WTC11 (cell line): Measurements from ENCODE around the gene UAP1L1. TPM values are rescaled to one million over a fixed set of nuclear protein-coding genes. Genes with fewer than 3 reads are reported as not detected.

Experiments used
- ATAC-seq: fragments of 200-7000 bp; cut with Tn5 transposase; 2 replicates; pipeline ENCODE4 v1.10.0; 2021; ENCODE audit warnings: mild to moderate bottlenecking, moderate library complexity
- CTCF ChIA-PET: fragments of 300-600 bp; sonication (Branson Sonifier 250); formaldehyde crosslinking; loops from one replicate; lab custom pipeline; 2021; ENCODE audit warnings: antibody characterized with exemption; lab: Charles Lee
- POLR2A ChIA-PET: fragments of 350-600 bp; sonication (Branson Sonifier 250); formaldehyde crosslinking; loops from one replicate; lab custom pipeline; 2021; ENCODE audit warnings: antibody characterized with exemption; lab: Charles Lee
- DNase-seq: peaks from one replicate; pipeline ENCODE4 v3.0.0; 2021; ENCODE audit warnings: low spot score
- H3K27ac Mint-ChIP-seq: 2 replicates; pipeline ENCODE4 v1.8.0; 2021; ENCODE audit warnings: mixed read lengths
- H3K27me3 Mint-ChIP-seq: 2 replicates; pipeline ENCODE4 v1.8.0; 2021; ENCODE audit warnings: low read depth, mild to moderate bottlenecking, moderate library complexity, mixed read lengths
- H3K36me3 Mint-ChIP-seq: 2 replicates; pipeline ENCODE4 v1.8.0; 2021; ENCODE audit warnings: mixed read lengths
- H3K4me1 Mint-ChIP-seq: 2 replicates; pipeline ENCODE4 v1.8.0; 2022; ENCODE audit warnings: mixed read lengths
- H3K4me3 Mint-ChIP-seq: 2 replicates; pipeline ENCODE4 v1.8.0; 2021; ENCODE audit warnings: mild to moderate bottlenecking, moderate library complexity, mixed read lengths
- H3K9me3 Mint-ChIP-seq: 2 replicates; pipeline ENCODE4 v1.8.0; 2021; ENCODE audit warnings: mixed read lengths
- AFF4 ChIP-seq: sonication (generic); formaldehyde crosslinking; IDR thresholded peaks from 2 replicates; pipeline ENCODE4 v1.8.1; 2023; ENCODE audit warnings: mild to moderate bottlenecking, missing genetic modification reagents, borderline replicate concordance
- ATF3 ChIP-seq: sonication (generic); formaldehyde crosslinking; conservative IDR thresholded peaks from 2 replicates; pipeline ENCODE4 v1.8.1; 2022; ENCODE audit warnings: mild to moderate bottlenecking, missing genetic modification reagents
- ATF6 ChIP-seq: sonication (generic); formaldehyde crosslinking; IDR thresholded peaks from 2 replicates; pipeline ENCODE4 v1.8.1; 2023; ENCODE audit warnings: mild to moderate bottlenecking, missing genetic modification reagents
- CREB1 ChIP-seq: sonication (generic); formaldehyde crosslinking; IDR thresholded peaks from 2 replicates; pipeline ENCODE4 v1.8.0; 2023; ENCODE audit warnings: mild to moderate bottlenecking, missing genetic modification reagents
- E2F1 ChIP-seq: sonication (generic); formaldehyde crosslinking; IDR thresholded peaks from 2 replicates; pipeline ENCODE4 v1.8.0; 2022; ENCODE audit warnings: mild to moderate bottlenecking, missing genetic modification reagents
- ELF4 ChIP-seq: sonication (generic); formaldehyde crosslinking; IDR thresholded peaks from 2 replicates; pipeline ENCODE4 v1.8.1; 2022; ENCODE audit warnings: low read depth, mild to moderate bottlenecking, moderate library complexity, missing genetic modification reagents
- HMGA2 ChIP-seq: fragments of 250-450 bp; sonication (Bioruptor Pico); IDR thresholded peaks from 2 replicates; pipeline ENCODE4 v1.4.0; 2021; ENCODE audit warnings: mild to moderate bottlenecking, moderate library complexity
- IRF1 ChIP-seq: sonication (generic); formaldehyde crosslinking; IDR thresholded peaks from 2 replicates; pipeline ENCODE4 v1.8.0; 2023; ENCODE audit warnings: missing genetic modification reagents
- KAT7 ChIP-seq: sonication (generic); formaldehyde crosslinking; IDR thresholded peaks from 2 replicates; pipeline ENCODE4 v1.8.1; 2023; ENCODE audit warnings: missing genetic modification reagents, mild to moderate bottlenecking, borderline replicate concordance
- NFE2L1 ChIP-seq: sonication (generic); formaldehyde crosslinking; IDR thresholded peaks from 2 replicates; pipeline ENCODE4 v1.8.1; 2023; ENCODE audit warnings: missing genetic modification reagents
- NFYB ChIP-seq: sonication (generic); formaldehyde crosslinking; conservative IDR thresholded peaks from 2 replicates; pipeline ENCODE4 v1.8.0; 2022; ENCODE audit warnings: low read depth, missing genetic modification reagents
- SMAD4 ChIP-seq: sonication (generic); formaldehyde crosslinking; IDR thresholded peaks from 2 replicates; pipeline ENCODE4 v1.8.0; 2022; ENCODE audit warnings: mild to moderate bottlenecking, missing genetic modification reagents
- TCF7 ChIP-seq: sonication (generic); formaldehyde crosslinking; IDR thresholded peaks from 2 replicates; pipeline ENCODE4 v1.8.0; 2022; ENCODE audit warnings: mild to moderate bottlenecking, low read depth, missing genetic modification reagents, moderate library complexity
- TP53 ChIP-seq: sonication (generic); formaldehyde crosslinking; IDR thresholded peaks from 2 replicates; pipeline ENCODE4 v1.8.1; 2023; ENCODE audit warnings: mild to moderate bottlenecking, missing genetic modification reagents
- USF1 ChIP-seq: sonication (generic); formaldehyde crosslinking; IDR thresholded peaks from 2 replicates; pipeline ENCODE4 v1.8.0; 2022; ENCODE audit warnings: mild to moderate bottlenecking, missing genetic modification reagents
- ZBTB21 ChIP-seq: sonication (generic); formaldehyde crosslinking; IDR thresholded peaks from 2 replicates; pipeline ENCODE4 v1.8.1; 2023; ENCODE audit warnings: mild to moderate bottlenecking, missing genetic modification reagents, borderline replicate concordance
- ZBTB43 ChIP-seq: sonication (generic); formaldehyde crosslinking; IDR thresholded peaks from 2 replicates; pipeline ENCODE4 v1.8.1; 2023; ENCODE audit warnings: mild to moderate bottlenecking, missing genetic modification reagents
- ZNF281 ChIP-seq: sonication (generic); formaldehyde crosslinking; IDR thresholded peaks from 2 replicates; pipeline ENCODE4 v1.8.0; 2023; ENCODE audit warnings: mild to moderate bottlenecking, missing genetic modification reagents
- ZNF416 ChIP-seq: fragments of 250-450 bp; sonication (Bioruptor Pico); IDR thresholded peaks from 2 replicates; pipeline ENCODE4 v1.9.0; 2021; ENCODE audit warnings: mild to moderate bottlenecking, inconsistent platforms
- ZNF425 ChIP-seq: fragments of 250-450 bp; sonication (Bioruptor Pico); conservative IDR thresholded peaks from 2 replicates; pipeline ENCODE4 v1.9.0; 2021; ENCODE audit warnings: mild to moderate bottlenecking
- total RNA-seq: library from RNA; stranded (reverse); gene quantifications from 3 replicates; pipeline ENCODE4 v1.2.3, GENCODE V29; 2021

UAP1L1 gene
- total RNA-seq, 1 experiment from 2014 or later, result 17.7 TPM

GRCh38 chr9:137086531-137087408 is 9.5 kb downstream of the UAP1L1 start, which contains the start of gene MAN1B1:
Gene MAN1B1, plus strand, starts transcription at chr9:137086985. Its CDS starts 15 bp downstream, at chr9:137087000.
- Mint-ChIP-seq H3K9me3 (no peaks in the 10 kb centered on the region), H3K4me1 (peaks cover 16% of the 10 kb centered on the region), H3K27me3 (peaks cover 9% of the 10 kb centered on the region), H3K36me3 (peaks cover 8% of the 10 kb centered on the region), H3K27ac (peak within 1 kb of the TSS; percentile 91), H3K4me3 (peak within 1 kb of the TSS; percentile 85)
- CTCF ChIA-PET, result interaction anchor here (0.5 to 8.7 kb wide), 28 partner anchors 9 to 359 kb away, joined by 3 to 177 read pairs (median 5); partner anchors contain the start of genes C8G, EXD3, NOXA1 and NPDC1
- peak; percentile 95 for ATAC-seq
- POLR2A ChIA-PET, result interaction anchor here (0.6 to 2.2 kb wide), 12 partner anchors 9 to 156 kb away, joined by 3 to 21 read pairs (median 4); partner anchors contain the start of genes LRRC26, SAPCD2, TPRN and TUBB4B
- DNase-seq, result peak; percentile 99
- TF ChIP-seq IRF1 (CRISPR knock-in tag) (no peak), KAT7 (CRISPR knock-in tag) (no peak), TP53 (CRISPR knock-in tag) (no peak), ZNF416 (no peak), ZBTB21 (CRISPR knock-in tag) (peak; percentile 29; the same call in 1 of the 2 replicates), ZBTB43 (CRISPR knock-in tag) (peak; percentile 50; the same call in 1 of the 2 replicates), E2F1 (CRISPR knock-in tag) (no peak), ATF6 (CRISPR knock-in tag) (no peak), ATF3 (no peak), NFE2L1 (CRISPR knock-in tag) (no peak; the same call in 1 of the 2 replicates), USF1 (CRISPR knock-in tag) (peak; percentile 90), ELF4 (no peak), SMAD4 (CRISPR knock-in tag) (no peak), ZNF281 (CRISPR knock-in tag) (no peak), NFYB (CRISPR knock-in tag) (no peak), AFF4 (CRISPR knock-in tag) (no peak), CREB1 (CRISPR knock-in tag) (no peak), TCF7 (no peak), ZNF425 (CRISPR knock-in tag) (no peak), HMGA2 (CRISPR knock-in tag) (no peak)
